Measurements from ENCODE around the gene BAMBI.

Gene BAMBI

GRCh38 chr10:28676326-28676967 lies 874 bp upstream of the BAMBI start:
- TF ChIP-seq CTCF (IDR thresholded peaks at IDR 0.05; ENCODE audit: low read length, missing control alignments), result peak; percentile 8
- peak overlapping the region; percentile 55 for H3K4me3 ChIP-seq (replicated peaks; ENCODE audit: low read depth, low read length)
- DNase-seq (ENCODE audit: low read depth), result no peak

- peak; percentile 25 for DNase-seq (ENCODE audit: low read depth)
- no peak for TF ChIP-seq CTCF (IDR thresholded peaks at IDR 0.05; ENCODE audit: low read length, missing control alignments)
- peak overlapping the region; percentile 75 for H3K4me3 ChIP-seq (replicated peaks; ENCODE audit: low read depth, low read length)
Measured at GRCh38 chr10:28677888-28678686, 766 bp downstream of the BAMBI start.

GRCh38 chr10:28678687-28679457 lies 1.6 kb downstream of the BAMBI start:
- peak overlapping the region; percentile 75 for H3K4me3 ChIP-seq (replicated peaks; ENCODE audit: low read depth, low read length)
- DNase-seq (ENCODE audit: low read depth), result peak; percentile 31
- no peak for TF ChIP-seq CTCF (IDR thresholded peaks at IDR 0.05; ENCODE audit: low read length, missing control alignments)

- peak overlapping the region; percentile 75 for H3K4me3 ChIP-seq (replicated peaks; ENCODE audit: low read depth, low read length)
- peak; percentile 59 for DNase-seq (ENCODE audit: low read depth)
- peak; percentile 49 for TF ChIP-seq CTCF (IDR thresholded peaks at IDR 0.05; ENCODE audit: low read length, missing control alignments)
Measured at GRCh38 chr10:28679581-28680357, 2.4 kb downstream of the BAMBI start.

- DNase-seq (ENCODE audit: low read depth), result no peak
- peak overlapping the region; percentile 75 for H3K4me3 ChIP-seq (replicated peaks; ENCODE audit: low read depth, low read length)
- no peak for TF ChIP-seq CTCF (IDR thresholded peaks at IDR 0.05; ENCODE audit: low read length, missing control alignments)
Measured at GRCh38 chr10:28680358-28680752, 3.0 kb downstream of the BAMBI start.

- peak overlapping the region; percentile 75 for H3K4me3 ChIP-seq (replicated peaks; ENCODE audit: low read depth, low read length)
- no peak for DNase-seq (ENCODE audit: low read depth)
- no peak for TF ChIP-seq CTCF (IDR thresholded peaks at IDR 0.05; ENCODE audit: low read length, missing control alignments)
Measured at GRCh38 chr10:28681291-28681763, 4.0 kb downstream of the BAMBI start.
